IMR-90 (cell line): ENCODE data around the gene CRCP. TPM values are rescaled to one million over a fixed set of nuclear protein-coding genes. Genes with fewer than 3 reads are reported as not detected.
A peak's percentile ranks its signal among the peaks of the same experiment; 100 is the strongest.

Experiments
- ATAC-seq: fragments of 200-7000 bp; cut with Tn5 transposase; 2 replicates; pipeline ENCODE4 v1.9.1; 2020; ENCODE audit warnings: low read depth, mild to moderate bottlenecking, moderate library complexity
- BruUV-seq: library from RNA; stranded (reverse); fragments of 400-500 nt; replicated peaks from 2 replicates; lab custom pipeline; 2021; lab: Mats Ljungman, UMichigan
- CTCF ChIA-PET: fragments of 300-600 bp; formaldehyde crosslinking; extraction: SDS; loops from one replicate; lab custom pipeline; 2021; ENCODE audit warnings: antibody characterized with exemption; lab: Yijun Ruan, JAX
- POLR2A ChIA-PET: fragments of 300-600 bp; sonication (Branson Sonifier 250); formaldehyde crosslinking; loops from one replicate; lab custom pipeline; 2022; ENCODE audit warnings: antibody characterized with exemption; ENCODE audit not compliant: unreplicated experiment; lab: Charles Lee
- DNase-seq: peaks from one replicate; pipeline ENCODE4 v3.0.0; 2013
- H2AFZ ChIP-seq: replicated peaks from 2 replicates; pipeline ENCODE3; 2013; ENCODE audit warnings: low read length, mild to moderate bottlenecking; ENCODE audit not compliant: poor library complexity
- H2AK5ac ChIP-seq: 2 replicates; pipeline ENCODE4 v1.6.1; 2013; ENCODE audit warnings: low read depth, low read length, inconsistent platforms
- H2AK9ac ChIP-seq: replicated peaks from 2 replicates; pipeline ENCODE3; 2013; ENCODE audit warnings: mild to moderate bottlenecking, low read depth, low read length, moderate library complexity; ENCODE audit not compliant: poor library complexity
- H2BK120ac ChIP-seq: 2 replicates; pipeline ENCODE4 v1.6.1; 2013; ENCODE audit warnings: low read depth, low read length, inconsistent platforms
- H2BK15ac ChIP-seq: 3 replicates; pipeline ENCODE4 v1.6.1; 2013; ENCODE audit warnings: low read depth, low read length, inconsistent platforms
- H2BK20ac ChIP-seq: 2 replicates; pipeline ENCODE4 v1.6.1; 2013; ENCODE audit warnings: low read depth, mild to moderate bottlenecking, inconsistent platforms, low read length, moderate library complexity
- H2BK5ac ChIP-seq: 2 replicates; pipeline ENCODE4 v1.6.1; 2013; ENCODE audit warnings: mild to moderate bottlenecking, low read depth, low read length, inconsistent platforms; ENCODE audit not compliant: poor library complexity, severe bottlenecking
- H3K14ac ChIP-seq: replicated peaks from 2 replicates; pipeline ENCODE4 v1.6.1; 2013; ENCODE audit warnings: low read depth, low read length, inconsistent platforms
- H3K18ac ChIP-seq: 2 replicates; pipeline ENCODE4 v1.6.1; 2013; ENCODE audit warnings: low read depth, low read length, control low read depth
- H3K23ac ChIP-seq: 2 replicates; pipeline ENCODE4 v1.6.1; 2013; ENCODE audit warnings: low read depth, low read length, inconsistent platforms
- H3K27ac ChIP-seq: 2 replicates; pipeline ENCODE4 v1.5.1; 2013; ENCODE audit warnings: mild to moderate bottlenecking, control low read depth, low read length; ENCODE audit not compliant: insufficient read depth
- H3K27me3 ChIP-seq: 2 replicates; pipeline ENCODE4 v1.6.1; 2013; ENCODE audit warnings: low read length; ENCODE audit not compliant: control insufficient read depth, insufficient read depth
- H3K36me3 ChIP-seq: 2 replicates; pipeline ENCODE4 v1.6.1; 2013; ENCODE audit warnings: low read length, mixed read lengths; ENCODE audit not compliant: control insufficient read depth, insufficient read depth
- H3K4ac ChIP-seq: 2 replicates; pipeline ENCODE4 v1.6.1; 2013; ENCODE audit warnings: low read depth, low read length, inconsistent platforms
- H3K4me1 ChIP-seq: 2 replicates; pipeline ENCODE4 v1.6.1; 2013; ENCODE audit warnings: low read length, mixed read lengths; ENCODE audit not compliant: control insufficient read depth, insufficient read depth
- H3K4me2 ChIP-seq: 2 replicates; pipeline ENCODE4 v1.6.1; 2013; ENCODE audit warnings: low read depth, mild to moderate bottlenecking, control low read depth, low read length, moderate library complexity
- H3K4me3 ChIP-seq: 2 replicates; pipeline ENCODE4 v1.5.1; 2013; ENCODE audit warnings: low read depth, mild to moderate bottlenecking, control low read depth, low read length, moderate library complexity; ENCODE audit not compliant: insufficient read depth
- H3K56ac ChIP-seq: 2 replicates; pipeline ENCODE4 v1.6.1; 2013; ENCODE audit warnings: low read length, inconsistent platforms; ENCODE audit not compliant: insufficient read depth; ENCODE audit errors: extremely low read depth
- H3K79me1 ChIP-seq, 2 experiments: 2 replicates each; pipeline ENCODE4 v1.6.1; 2013; ENCODE audit warnings: low read length in 2 of 2, inconsistent platforms in 1 of 2, low read depth in 1 of 2
- H3K9ac ChIP-seq: 2 replicates; pipeline ENCODE4 v1.6.1; 2013; ENCODE audit warnings: low read depth, low read length, control low read depth
- H3K9me1 ChIP-seq: 2 replicates; pipeline ENCODE4 v1.6.1; 2013; ENCODE audit warnings: low read length, inconsistent platforms; ENCODE audit not compliant: insufficient read depth
- H3K9me3 ChIP-seq: 2 replicates; pipeline ENCODE4 v1.6.1; 2013; ENCODE audit warnings: low read length; ENCODE audit not compliant: control insufficient read depth, insufficient read depth
- H4K20me1 ChIP-seq: 2 replicates; pipeline ENCODE4 v1.6.1; 2013; ENCODE audit warnings: low read length, inconsistent platforms; ENCODE audit not compliant: insufficient read depth
- H4K5ac ChIP-seq: 2 replicates; pipeline ENCODE4 v1.6.1; 2013; ENCODE audit warnings: mild to moderate bottlenecking, low read depth, low read length, control low read depth
- H4K8ac ChIP-seq, 2 experiments: 2 replicates each; pipeline ENCODE4 v1.6.1; 2013; ENCODE audit warnings: low read depth in 2 of 2, low read length in 2 of 2, control low read depth in 1 of 2, inconsistent platforms in 1 of 2
- H4K91ac ChIP-seq: 2 replicates; pipeline ENCODE4 v1.6.1; 2013; ENCODE audit warnings: low read depth, low read length, inconsistent platforms; ENCODE audit not compliant: insufficient read depth
- BHLHE40 ChIP-seq: fragments of 150-350 bp; IDR thresholded peaks from 2 replicates; pipeline ENCODE4 v1.6.1; 2016; ENCODE audit warnings: mild to moderate bottlenecking, low read depth, low read length
- CEBPB ChIP-seq: IDR thresholded peaks from 2 replicates; pipeline ENCODE4 v1.6.1; 2012; ENCODE audit warnings: low read depth, low read length, improper control_type of control experiment
- CHD1 ChIP-seq: IDR thresholded peaks from 2 replicates; pipeline ENCODE4 v1.6.1; 2012; ENCODE audit warnings: low read depth, low read length, improper control_type of control experiment
- FOS ChIP-seq: fragments of 150-350 bp; IDR thresholded peaks from 2 replicates; pipeline ENCODE4 v1.6.1; 2016; ENCODE audit warnings: low read depth, low read length
- MAFK ChIP-seq: IDR thresholded peaks from 2 replicates; pipeline ENCODE4 v1.6.1; 2012; ENCODE audit warnings: low read depth, low read length, improper control_type of control experiment
- MAZ ChIP-seq: IDR thresholded peaks from 2 replicates; pipeline ENCODE4 v1.6.1; 2012; ENCODE audit warnings: low read depth, mild to moderate bottlenecking, low read length, improper control_type of control experiment, moderate library complexity, borderline replicate concordance
- NFE2L2 ChIP-seq: fragments of 150-350 bp; IDR thresholded peaks from 2 replicates; pipeline ENCODE4 v1.6.1; 2016; ENCODE audit warnings: low read depth, mild to moderate bottlenecking, low read length
- POLR2A ChIP-seq: IDR thresholded peaks from 2 replicates; pipeline ENCODE4 v1.6.1; 2012; ENCODE audit warnings: mild to moderate bottlenecking, low read depth, low read length
- RAD21 ChIP-seq: IDR thresholded peaks from 2 replicates; pipeline ENCODE4 v1.6.1; 2012; ENCODE audit warnings: low read length, improper control_type of control experiment
- RCOR1 ChIP-seq: IDR thresholded peaks from 2 replicates; pipeline ENCODE4 v1.6.1; 2012; ENCODE audit warnings: mild to moderate bottlenecking, low read length, improper control_type of control experiment; ENCODE audit not compliant: insufficient replicate concordance
- SMC3 ChIP-seq: fragments of 150-350 bp; IDR thresholded peaks from 2 replicates; pipeline ENCODE4 v1.6.1; 2016; ENCODE audit warnings: low read depth, mild to moderate bottlenecking, antibody characterized with exemption, low read length, moderate library complexity
- WGBS, 2 experiments: methylation state at CpG; one replicate each; pipeline versions ENCODE4 v1.1.5 to v1.1.7; 2013; ENCODE audit warnings: missing lambda C conversion rate in 2 of 2; ENCODE audit not compliant: insufficient read length in 1 of 2; ENCODE audit errors: extremely low coverage in 2 of 2; 5-methylcytosine and 5-hydroxymethylcytosine counted together
- dilution Hi-C: fragments of 300-500 bp; cut with HindIII; formaldehyde crosslinking; loops from one replicate; pipeline ENCODE4 v1.14.3; 2018; ENCODE audit warnings: low sequenced_read_pairs; ENCODE audit not compliant: unreplicated experiment
- in situ Hi-C: fragments of 300-500 bp; cut with MboI; formaldehyde crosslinking; loops from 3 replicates; pipeline ENCODE4 v1.14.3; 2019; ENCODE audit warnings: low sequenced_read_pairs, inconsistent platforms, mixed read lengths
- intact Hi-C: fragments of 100-400 bp; cut with micrococcal nuclease; formaldehyde crosslinking; loops from 2 replicates; pipeline ENCODE4 v1.10.0; 2022
- polyA plus RNA-seq, 3 experiments: library from polyadenylated mRNA; depleted of rRNA; stranded (reverse); fragments of >200 nt; gene quantifications; 2 replicates each; pipeline ENCODE4 v1.2.3, GENCODE V29; 2012; ENCODE audit warnings: low replicate concordance in 1 of 3
- total RNA-seq: library from RNA; depleted of rRNA; stranded (reverse); fragments of >200 nt; gene quantifications from 2 replicates; pipeline ENCODE4 v1.2.3, GENCODE V29; 2012
- TF ChIP-seq, protein P1 (sequence below): fragments of 150-350 bp; IDR thresholded peaks from 2 replicates; pipeline ENCODE4 v1.6.1; 2016; ENCODE audit warnings: low read depth, mild to moderate bottlenecking, low read length, moderate library complexity, borderline replicate concordance
- TF ChIP-seq, protein P2 (sequence below): conservative IDR thresholded peaks from 2 replicates; pipeline ENCODE4 v1.5.1; 2012; ENCODE audit warnings: mild to moderate bottlenecking, low read depth, low read length, improper control_type of control experiment
- TF ChIP-seq, protein P3 (sequence below): fragments of 150-350 bp; IDR thresholded peaks from 2 replicates; pipeline ENCODE4 v1.6.1; 2017; ENCODE audit warnings: mild to moderate bottlenecking, antibody characterized with exemption, low read length, low read depth

CRCP gene
- total and polyA plus RNA-seq, 2 of the 4 experiments (the other 2 are of a cell fraction) = 22.9 to 37.5 TPM

DNA sequence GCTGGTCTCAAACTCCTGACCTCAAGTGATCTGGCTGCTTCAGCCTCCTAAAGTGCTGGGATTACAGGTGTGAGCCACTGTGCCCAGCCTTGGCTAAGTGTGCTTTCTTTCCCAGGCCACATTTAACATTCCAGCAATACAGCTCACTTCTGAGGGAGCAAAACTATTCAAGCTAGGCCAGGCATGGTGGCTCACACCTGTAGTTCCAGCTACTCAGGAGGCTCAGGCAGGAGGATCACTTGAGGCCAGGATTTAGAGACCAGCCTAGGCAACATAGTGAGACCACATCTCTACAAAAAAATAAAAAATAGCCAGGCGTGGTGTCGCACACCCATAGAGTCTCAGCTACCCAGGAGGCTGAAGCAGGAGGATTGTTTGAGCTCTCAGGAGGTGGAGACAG lies 67.2 kb downstream of the CRCP start:
- H3K4ac ChIP-seq = peak overlapping the region; percentile 32; the same call in 1 of the 2 replicates
- no peak overlapping the region for H4K8ac ChIP-seq
- H3K9ac ChIP-seq = no peak overlapping the region
- H3K9me3 ChIP-seq = peaks cover 2% of the 10 kb centered on the region; the same call in 1 of the 2 replicates
- H3K4me1 ChIP-seq = peaks cover 10% of the 10 kb centered on the region
- no peaks in the 10 kb centered on the region for H4K20me1 ChIP-seq
- intact Hi-C loops = no loop called here
- 0 out of 2 replicates have a peak overlapping the region, but pooled peaks have one; percentile 13 for H3K14ac ChIP-seq
- DNase-seq (no peak), ATAC-seq (no peak)
- no peaks in the 10 kb centered on the region for H3K79me1 ChIP-seq
- H4K5ac ChIP-seq = no peak overlapping the region
- in situ Hi-C loops = no loop called here
- peak overlapping the region; percentile 65; the same call in 1 of the 2 replicates for H2AK5ac ChIP-seq
- H3K27ac ChIP-seq = no peak overlapping the region
- H3K9me1 ChIP-seq = no peaks in the 10 kb centered on the region
- no peaks in the 10 kb centered on the region for H3K27me3 ChIP-seq
- ChIA-PET POLR2A (no interaction called here), CTCF (no interaction called here)
- H3K18ac ChIP-seq = no peak overlapping the region
- H3K4me3 ChIP-seq = no peak overlapping the region
- H2BK120ac ChIP-seq = no peak overlapping the region
- H2BK15ac ChIP-seq = no peak overlapping the region
- no peak overlapping the region for H4K91ac ChIP-seq
- no TSS peak for BruUV-seq
- dilution Hi-C loops = no loop called here
- H3K36me3 ChIP-seq = no peaks in the 10 kb centered on the region
- H3K4me2 ChIP-seq = no peak overlapping the region
- no peak overlapping the region for H3K23ac ChIP-seq
- H3K56ac ChIP-seq = no peak overlapping the region
- no CpG with 5 or more reads among the region's 2 CpGs for WGBS, 2 experiments
- H2AK9ac ChIP-seq = no peak overlapping the region
- no peak for TF ChIP-seq RCOR1
- TF ChIP-seq, protein P1, sequence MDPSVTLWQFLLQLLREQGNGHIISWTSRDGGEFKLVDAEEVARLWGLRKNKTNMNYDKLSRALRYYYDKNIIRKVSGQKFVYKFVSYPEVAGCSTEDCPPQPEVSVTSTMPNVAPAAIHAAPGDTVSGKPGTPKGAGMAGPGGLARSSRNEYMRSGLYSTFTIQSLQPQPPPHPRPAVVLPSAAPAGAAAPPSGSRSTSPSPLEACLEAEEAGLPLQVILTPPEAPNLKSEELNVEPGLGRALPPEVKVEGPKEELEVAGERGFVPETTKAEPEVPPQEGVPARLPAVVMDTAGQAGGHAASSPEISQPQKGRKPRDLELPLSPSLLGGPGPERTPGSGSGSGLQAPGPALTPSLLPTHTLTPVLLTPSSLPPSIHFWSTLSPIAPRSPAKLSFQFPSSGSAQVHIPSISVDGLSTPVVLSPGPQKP = no peak
- TF ChIP-seq NFE2L2 = no peak
- no peak for TF ChIP-seq FOS
- TF ChIP-seq, protein P2, sequence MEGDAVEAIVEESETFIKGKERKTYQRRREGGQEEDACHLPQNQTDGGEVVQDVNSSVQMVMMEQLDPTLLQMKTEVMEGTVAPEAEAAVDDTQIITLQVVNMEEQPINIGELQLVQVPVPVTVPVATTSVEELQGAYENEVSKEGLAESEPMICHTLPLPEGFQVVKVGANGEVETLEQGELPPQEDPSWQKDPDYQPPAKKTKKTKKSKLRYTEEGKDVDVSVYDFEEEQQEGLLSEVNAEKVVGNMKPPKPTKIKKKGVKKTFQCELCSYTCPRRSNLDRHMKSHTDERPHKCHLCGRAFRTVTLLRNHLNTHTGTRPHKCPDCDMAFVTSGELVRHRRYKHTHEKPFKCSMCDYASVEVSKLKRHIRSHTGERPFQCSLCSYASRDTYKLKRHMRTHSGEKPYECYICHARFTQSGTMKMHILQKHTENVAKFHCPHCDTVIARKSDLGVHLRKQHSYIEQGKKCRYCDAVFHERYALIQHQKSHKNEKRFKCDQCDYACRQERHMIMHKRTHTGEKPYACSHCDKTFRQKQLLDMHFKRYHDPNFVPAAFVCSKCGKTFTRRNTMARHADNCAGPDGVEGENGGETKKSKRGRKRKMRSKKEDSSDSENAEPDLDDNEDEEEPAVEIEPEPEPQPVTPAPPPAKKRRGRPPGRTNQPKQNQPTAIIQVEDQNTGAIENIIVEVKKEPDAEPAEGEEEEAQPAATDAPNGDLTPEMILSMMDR = no peak
- TF ChIP-seq SMC3 = no peak
- TF ChIP-seq CEBPB = no peak
- no peak for TF ChIP-seq RAD21
- no peak for TF ChIP-seq CHD1
- TF ChIP-seq MAFK = no peak
- TF ChIP-seq MAZ = no peak
- TF ChIP-seq, protein P3, sequence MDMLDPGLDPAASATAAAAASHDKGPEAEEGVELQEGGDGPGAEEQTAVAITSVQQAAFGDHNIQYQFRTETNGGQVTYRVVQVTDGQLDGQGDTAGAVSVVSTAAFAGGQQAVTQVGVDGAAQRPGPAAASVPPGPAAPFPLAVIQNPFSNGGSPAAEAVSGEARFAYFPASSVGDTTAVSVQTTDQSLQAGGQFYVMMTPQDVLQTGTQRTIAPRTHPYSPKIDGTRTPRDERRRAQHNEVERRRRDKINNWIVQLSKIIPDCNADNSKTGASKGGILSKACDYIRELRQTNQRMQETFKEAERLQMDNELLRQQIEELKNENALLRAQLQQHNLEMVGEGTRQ = no peak
- TF ChIP-seq BHLHE40 = no peak
- TF ChIP-seq POLR2A = no peak
- H2BK20ac ChIP-seq = peak overlapping the region; percentile 24; the same call in 1 of the 2 replicates
- no peak overlapping the region for H2BK5ac ChIP-seq
- no peak overlapping the region for H2AFZ ChIP-seq
